ENCODE results near the gene RABGEF1. TPM values are rescaled to one million over a fixed set of nuclear protein-coding genes. Genes with fewer than 3 reads are reported as not detected.
"Not testable (repeated sequence)": the region's sequence is repeated elsewhere in the genome, so short reads cannot be mapped to it uniquely, and the experiment has no call there.

RABGEF1 gene
- total RNA-seq, 1 donor from 2014 or later, result 36.5 TPM

GRCh38 chr7:66807736-66808135 is 67.2 kb downstream of the RABGEF1 start:
- H3K9me3 ChIP-seq (ENCODE audit: low read depth), result no peaks in the 10 kb centered on the region
- H3K36me3 Mint-ChIP-seq, result peaks cover 22% of the 10 kb centered on the region
- H3K27ac ChIP-seq, result no peak overlapping the region
- H3K4me1 ChIP-seq, result no peaks in the 10 kb centered on the region
- H3K9ac ChIP-seq, result no peak overlapping the region
- H2AFZ ChIP-seq (replicated peaks), result no peak overlapping the region
- H3K27me3 Mint-ChIP-seq (ENCODE audit: insufficient read depth, low read depth), result peaks cover 2% of the 10 kb centered on the region
- H3K4me1 Mint-ChIP-seq, result no peaks in the 10 kb centered on the region
- no peaks in the 10 kb centered on the region for H3K79me2 ChIP-seq (ENCODE audit: low read depth)
- no peaks in the 10 kb centered on the region for H3K36me3 ChIP-seq
- H3K9me3 Mint-ChIP-seq, result no peaks in the 10 kb centered on the region
- no peaks in the 10 kb centered on the region for H3F3A ChIP-seq (ENCODE audit: low read depth)
- no peaks in the 10 kb centered on the region for H4K20me1 ChIP-seq (ENCODE audit: low read depth)
- H3K27me3 ChIP-seq, result no peaks in the 10 kb centered on the region
- H3K4me2 ChIP-seq, result no peak overlapping the region
- no peak for DNase-seq (ENCODE audit: low spot score)
- no peak overlapping the region for H3K4me3 Mint-ChIP-seq
- TF ChIP-seq EZH2 (IDR thresholded peaks at IDR 0.05) (no peak), CTCF (IDR thresholded peaks at IDR 0.05) (no peak), EZH2phosphoT487 (IDR thresholded peaks at IDR 0.05) (no peak)
- no peak overlapping the region for H3K4me3 ChIP-seq
- no peak overlapping the region for H3K27ac Mint-ChIP-seq

GRCh38 chr7:66810716-66811115 is 70.2 kb downstream of the RABGEF1 start:
- Histone ChIP-seq H3K36me3 (no peaks in the 10 kb centered on the region), H3K27me3 (no peaks in the 10 kb centered on the region), H3K27ac (no peak overlapping the region), H3K4me1 (no peaks in the 10 kb centered on the region), H3F3A (ENCODE audit: low read depth) (no peaks in the 10 kb centered on the region), H3K4me2 (no peak overlapping the region), H3K9ac (no peak overlapping the region), H4K20me1 (ENCODE audit: low read depth) (no peaks in the 10 kb centered on the region), H3K4me3 (no peak overlapping the region), H3K9me3 (ENCODE audit: low read depth) (no peaks in the 10 kb centered on the region), H3K79me2 (ENCODE audit: low read depth) (no peaks in the 10 kb centered on the region), H2AFZ (replicated peaks) (no peak overlapping the region)
- no peaks in the 10 kb centered on the region for H3K9me3 Mint-ChIP-seq
- H3K27me3 Mint-ChIP-seq (ENCODE audit: insufficient read depth, low read depth), result peaks cover 2% of the 10 kb centered on the region
- no peak for TF ChIP-seq CTCF (IDR thresholded peaks at IDR 0.05)
- TF ChIP-seq EZH2phosphoT487 (IDR thresholded peaks at IDR 0.05), result no peak
- no peak for TF ChIP-seq EZH2 (IDR thresholded peaks at IDR 0.05)
- H3K27ac Mint-ChIP-seq, result no peak overlapping the region
- DNase-seq (ENCODE audit: low spot score), result no peak
- H3K4me3 Mint-ChIP-seq, result no peak overlapping the region
- no peaks in the 10 kb centered on the region for H3K4me1 Mint-ChIP-seq
- H3K36me3 Mint-ChIP-seq, result peaks cover 18% of the 10 kb centered on the region

GRCh38 chr7:66815186-66815875 is 74.8 kb downstream of the RABGEF1 start:
- not testable (repeated sequence) for H3K4me3 ChIP-seq; H3K36me3 Mint-ChIP-seq; H3K4me2 ChIP-seq; H3K9ac ChIP-seq; H3K27ac ChIP-seq; H3K4me1 ChIP-seq; H3K4me1 Mint-ChIP-seq; H3K4me3 Mint-ChIP-seq; H3F3A ChIP-seq (ENCODE audit: low read depth); H3K27me3 Mint-ChIP-seq (ENCODE audit: insufficient read depth, low read depth); H3K9me3 Mint-ChIP-seq; H2AFZ ChIP-seq (replicated peaks); DNase-seq (ENCODE audit: low spot score); H3K27me3 ChIP-seq; H3K36me3 ChIP-seq; H3K27ac Mint-ChIP-seq; H3K79me2 ChIP-seq (ENCODE audit: low read depth); H3K9me3 ChIP-seq (ENCODE audit: low read depth); H4K20me1 ChIP-seq (ENCODE audit: low read depth)

GRCh38 chr7:66815951-66816350 is 75.4 kb downstream of the RABGEF1 start:
- no peaks in the 10 kb centered on the region for H3K79me2 ChIP-seq (ENCODE audit: low read depth)
- no peaks in the 10 kb centered on the region for H3K4me1 Mint-ChIP-seq
- no peaks in the 10 kb centered on the region for H3F3A ChIP-seq (ENCODE audit: low read depth)
- no peak overlapping the region for H3K4me3 Mint-ChIP-seq
- TF ChIP-seq EZH2phosphoT487 (IDR thresholded peaks at IDR 0.05), result no peak
- no peak for TF ChIP-seq EZH2 (IDR thresholded peaks at IDR 0.05)
- no peak for TF ChIP-seq CTCF (IDR thresholded peaks at IDR 0.05)
- no peaks in the 10 kb centered on the region for H4K20me1 ChIP-seq (ENCODE audit: low read depth)
- no peaks in the 10 kb centered on the region for H3K9me3 ChIP-seq (ENCODE audit: low read depth)
- no peak for DNase-seq (ENCODE audit: low spot score)
- H3K27ac ChIP-seq, result no peak overlapping the region
- H3K27ac Mint-ChIP-seq, result no peak overlapping the region
- H3K9me3 Mint-ChIP-seq, result no peaks in the 10 kb centered on the region
- no peaks in the 10 kb centered on the region for H3K4me1 ChIP-seq
- peaks cover 2% of the 10 kb centered on the region for H3K27me3 Mint-ChIP-seq (ENCODE audit: insufficient read depth, low read depth)
- H3K4me3 ChIP-seq, result no peak overlapping the region
- no peaks in the 10 kb centered on the region for H3K27me3 ChIP-seq
- H3K36me3 Mint-ChIP-seq, result peaks cover 5% of the 10 kb centered on the region
- no peak overlapping the region for H2AFZ ChIP-seq (replicated peaks)
- H3K9ac ChIP-seq, result no peak overlapping the region
- H3K4me2 ChIP-seq, result no peak overlapping the region
- no peaks in the 10 kb centered on the region for H3K36me3 ChIP-seq

GRCh38 chr7:66816658-66817057 is 76.1 kb downstream of the RABGEF1 start:
- H4K20me1 ChIP-seq (ENCODE audit: low read depth); H3K4me1 Mint-ChIP-seq; H3K36me3 Mint-ChIP-seq; H3F3A ChIP-seq (ENCODE audit: low read depth); H3K4me1 ChIP-seq; H3K27me3 ChIP-seq; H3K9ac ChIP-seq; H2AFZ ChIP-seq (replicated peaks); H3K9me3 Mint-ChIP-seq; H3K27me3 Mint-ChIP-seq (ENCODE audit: insufficient read depth, low read depth); H3K4me3 Mint-ChIP-seq; H3K4me3 ChIP-seq; H3K4me2 ChIP-seq; H3K27ac Mint-ChIP-seq; H3K27ac ChIP-seq; H3K36me3 ChIP-seq; H3K9me3 ChIP-seq (ENCODE audit: low read depth); DNase-seq (ENCODE audit: low spot score); H3K79me2 ChIP-seq (ENCODE audit: low read depth): not testable (repeated sequence)

GRCh38 chr7:66817208-66817795 is 76.8 kb downstream of the RABGEF1 start:
- not testable (repeated sequence) for H3K36me3 ChIP-seq; H3K27me3 Mint-ChIP-seq (ENCODE audit: insufficient read depth, low read depth); H3K4me3 Mint-ChIP-seq; DNase-seq (ENCODE audit: low spot score); H3K4me1 ChIP-seq; H3K27me3 ChIP-seq; H3K4me2 ChIP-seq; H3K79me2 ChIP-seq (ENCODE audit: low read depth); H4K20me1 ChIP-seq (ENCODE audit: low read depth); H3K36me3 Mint-ChIP-seq; H3K27ac ChIP-seq; H2AFZ ChIP-seq (replicated peaks); H3K4me3 ChIP-seq; H3K9ac ChIP-seq; H3F3A ChIP-seq (ENCODE audit: low read depth); H3K27ac Mint-ChIP-seq; H3K4me1 Mint-ChIP-seq; H3K9me3 Mint-ChIP-seq; H3K9me3 ChIP-seq (ENCODE audit: low read depth)

All from neural progenitor cell (in vitro differentiated cells).